Ishikawa (cell line): ENCODE results near the gene UFL1.

Experiments used
- CEBPB ChIP-seq: IDR thresholded peaks from 2 replicates; pipeline ENCODE4 v1.6.1; 2012
- TF ChIP-seq, protein P1 (sequence below): IDR thresholded peaks from 2 replicates; pipeline ENCODE4 v1.6.1; 2012
- TF ChIP-seq, protein P2 (sequence below): IDR thresholded peaks from 2 replicates; pipeline ENCODE4 v1.6.1; 2012; ENCODE audit warnings: low read depth, mild to moderate bottlenecking

DNA sequence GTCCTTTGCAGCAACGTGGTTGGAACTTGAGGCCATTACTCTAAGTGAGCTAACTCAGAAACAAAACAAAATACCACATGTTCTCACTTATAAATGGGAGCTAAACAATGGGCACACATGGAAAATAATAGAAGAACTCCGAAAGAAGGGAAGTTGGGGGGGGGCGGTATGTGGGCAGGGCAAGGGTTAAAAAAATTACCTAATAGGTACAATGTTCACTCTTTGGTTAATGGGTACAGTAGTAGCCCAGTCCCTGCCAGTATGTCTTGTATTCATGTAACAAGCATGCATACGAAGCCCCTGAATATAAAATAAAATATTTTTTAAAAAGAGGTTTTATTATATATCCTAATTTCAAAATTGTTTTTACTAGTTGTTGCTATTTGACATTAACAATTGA lies 26.0 kb downstream of the UFL1 start:
- TF ChIP-seq, protein P1, sequence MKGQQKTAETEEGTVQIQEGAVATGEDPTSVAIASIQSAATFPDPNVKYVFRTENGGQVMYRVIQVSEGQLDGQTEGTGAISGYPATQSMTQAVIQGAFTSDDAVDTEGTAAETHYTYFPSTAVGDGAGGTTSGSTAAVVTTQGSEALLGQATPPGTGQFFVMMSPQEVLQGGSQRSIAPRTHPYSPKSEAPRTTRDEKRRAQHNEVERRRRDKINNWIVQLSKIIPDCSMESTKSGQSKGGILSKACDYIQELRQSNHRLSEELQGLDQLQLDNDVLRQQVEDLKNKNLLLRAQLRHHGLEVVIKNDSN, result no peak
- no peak for TF ChIP-seq CEBPB
- TF ChIP-seq, protein P2, sequence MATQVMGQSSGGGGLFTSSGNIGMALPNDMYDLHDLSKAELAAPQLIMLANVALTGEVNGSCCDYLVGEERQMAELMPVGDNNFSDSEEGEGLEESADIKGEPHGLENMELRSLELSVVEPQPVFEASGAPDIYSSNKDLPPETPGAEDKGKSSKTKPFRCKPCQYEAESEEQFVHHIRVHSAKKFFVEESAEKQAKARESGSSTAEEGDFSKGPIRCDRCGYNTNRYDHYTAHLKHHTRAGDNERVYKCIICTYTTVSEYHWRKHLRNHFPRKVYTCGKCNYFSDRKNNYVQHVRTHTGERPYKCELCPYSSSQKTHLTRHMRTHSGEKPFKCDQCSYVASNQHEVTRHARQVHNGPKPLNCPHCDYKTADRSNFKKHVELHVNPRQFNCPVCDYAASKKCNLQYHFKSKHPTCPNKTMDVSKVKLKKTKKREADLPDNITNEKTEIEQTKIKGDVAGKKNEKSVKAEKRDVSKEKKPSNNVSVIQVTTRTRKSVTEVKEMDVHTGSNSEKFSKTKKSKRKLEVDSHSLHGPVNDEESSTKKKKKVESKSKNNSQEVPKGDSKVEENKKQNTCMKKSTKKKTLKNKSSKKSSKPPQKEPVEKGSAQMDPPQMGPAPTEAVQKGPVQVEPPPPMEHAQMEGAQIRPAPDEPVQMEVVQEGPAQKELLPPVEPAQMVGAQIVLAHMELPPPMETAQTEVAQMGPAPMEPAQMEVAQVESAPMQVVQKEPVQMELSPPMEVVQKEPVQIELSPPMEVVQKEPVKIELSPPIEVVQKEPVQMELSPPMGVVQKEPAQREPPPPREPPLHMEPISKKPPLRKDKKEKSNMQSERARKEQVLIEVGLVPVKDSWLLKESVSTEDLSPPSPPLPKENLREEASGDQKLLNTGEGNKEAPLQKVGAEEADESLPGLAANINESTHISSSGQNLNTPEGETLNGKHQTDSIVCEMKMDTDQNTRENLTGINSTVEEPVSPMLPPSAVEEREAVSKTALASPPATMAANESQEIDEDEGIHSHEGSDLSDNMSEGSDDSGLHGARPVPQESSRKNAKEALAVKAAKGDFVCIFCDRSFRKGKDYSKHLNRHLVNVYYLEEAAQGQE, result no peak
